Neuronal stem cell (in vitro differentiated cells): ENCODE results near the gene NGEF.

Source experiments
- DNase-seq: peaks from one replicate; pipeline ENCODE4 v3.0.0-alpha.2; 2013; ENCODE audit warnings: low spot score
- H2AFZ ChIP-seq: one replicate; pipeline ENCODE4 v1.6.1; 2013; ENCODE audit warnings: mild to moderate bottlenecking, low read length, inconsistent platforms
- H2AK5ac ChIP-seq: 2 replicates; pipeline ENCODE4 v1.6.1; 2013; ENCODE audit warnings: low read depth, mild to moderate bottlenecking, inconsistent platforms, low read length, moderate library complexity, mixed read lengths
- H2BK120ac ChIP-seq: 2 replicates; pipeline ENCODE4 v1.6.1; 2013; ENCODE audit warnings: low read depth, mild to moderate bottlenecking, inconsistent platforms, low read length, moderate library complexity, mixed read lengths
- H2BK12ac ChIP-seq: one replicate; pipeline ENCODE4 v1.6.1; 2013; ENCODE audit warnings: low read length, inconsistent platforms
- H2BK15ac ChIP-seq: 2 replicates; pipeline ENCODE4 v1.6.1; 2013; ENCODE audit warnings: mild to moderate bottlenecking, low read length, inconsistent platforms, mixed read lengths
- H2BK5ac ChIP-seq: one replicate; pipeline ENCODE4 v1.6.1; 2013; ENCODE audit warnings: inconsistent platforms, mild to moderate bottlenecking, low read length, moderate library complexity
- H3K14ac ChIP-seq: one replicate; pipeline ENCODE4 v1.6.1; 2013; ENCODE audit warnings: low read length, inconsistent platforms
- H3K18ac ChIP-seq: 2 replicates; pipeline ENCODE4 v1.6.1; 2013; ENCODE audit warnings: low read length, inconsistent platforms
- H3K23ac ChIP-seq: 2 replicates; pipeline ENCODE4 v1.6.1; 2013; ENCODE audit warnings: low read depth, mild to moderate bottlenecking, mixed read lengths, low read length, inconsistent platforms; ENCODE audit not compliant: poor library complexity
- H3K27ac ChIP-seq: replicated peaks from 3 replicates; pipeline ENCODE4 v1.5.1; 2013; ENCODE audit warnings: low read length, inconsistent platforms
- H3K27me3 ChIP-seq, 3 experiments: 2 replicates each; pipeline ENCODE4 v1.6.1; 2013; ENCODE audit warnings: low read length in 3 of 3, mild to moderate bottlenecking in 2 of 3, inconsistent platforms in 1 of 3, low read depth in 1 of 3, mixed read lengths in 1 of 3, moderate library complexity in 1 of 3; ENCODE audit not compliant: control insufficient read depth in 3 of 3, insufficient read depth in 3 of 3
- H3K36me3 ChIP-seq, 2 donors: replicated peaks in 1 of 2; 2 replicates each; pipeline ENCODE4 v1.6.1; 2013; ENCODE audit warnings: low read length in 2 of 2; ENCODE audit not compliant: control insufficient read depth in 2 of 2, insufficient read depth in 2 of 2
- H3K4ac ChIP-seq: 2 replicates; pipeline ENCODE4 v1.6.1; 2013; ENCODE audit warnings: inconsistent platforms, mild to moderate bottlenecking, low read length, moderate library complexity
- H3K4me1 ChIP-seq, 2 donors: 1 replicate in 1 of 2; 2 replicates in 1 of 2; pipeline ENCODE4 v1.6.1; 2013; ENCODE audit warnings: low read length in 2 of 2, low read depth in 1 of 2; ENCODE audit not compliant: control insufficient read depth in 2 of 2, insufficient read depth in 1 of 2
- H3K4me2 ChIP-seq: one replicate; pipeline ENCODE4 v1.6.1; 2013; ENCODE audit warnings: mild to moderate bottlenecking, low read length, inconsistent platforms; ENCODE audit not compliant: insufficient read depth, poor library complexity, severe bottlenecking
- H3K4me3 ChIP-seq, 2 donors: 2 replicates each; pipeline ENCODE4 v1.5.1; 2013; ENCODE audit warnings: low read length in 2 of 2, mild to moderate bottlenecking in 2 of 2, inconsistent platforms in 1 of 2, moderate library complexity in 1 of 2
- H3K79me1 ChIP-seq: one replicate; pipeline ENCODE4 v1.6.1; 2013; ENCODE audit warnings: low read depth, mild to moderate bottlenecking, inconsistent platforms, low read length, moderate library complexity
- H3K9ac ChIP-seq: one replicate; pipeline ENCODE4 v1.6.1; 2013; ENCODE audit warnings: mild to moderate bottlenecking, low read depth, low read length, inconsistent platforms; ENCODE audit not compliant: poor library complexity
- H3K9me3 ChIP-seq, 2 donors: replicated peaks in 1 of 2; 2 replicates each; pipeline versions ENCODE3 to v1.6.1; 2013; ENCODE audit warnings: low read length in 2 of 2, mild to moderate bottlenecking in 2 of 2, inconsistent platforms in 1 of 2, low read depth in 1 of 2, mixed read lengths in 1 of 2, moderate library complexity in 1 of 2; ENCODE audit not compliant: control insufficient read depth in 2 of 2, insufficient read depth in 1 of 2
- H4K8ac ChIP-seq: one replicate; pipeline ENCODE4 v1.6.1; 2013; ENCODE audit warnings: low read depth, mild to moderate bottlenecking, inconsistent platforms, low read length, moderate library complexity
- H4K91ac ChIP-seq: one replicate; pipeline ENCODE4 v1.6.1; 2013; ENCODE audit warnings: low read length, low read depth, mild to moderate bottlenecking, inconsistent platforms; ENCODE audit not compliant: poor library complexity
- WGBS, 2 donors: extraction: QIAGEN DNeasy Blood & Tissue Kit; methylation state at CpG; one replicate each; pipeline ENCODE4 v1.1.7; 2013; ENCODE audit warnings: missing lambda C conversion rate in 2 of 2, mixed read lengths in 1 of 2; ENCODE audit not compliant: insufficient read length in 2 of 2, insufficient replicate concordance in 1 of 2; ENCODE audit errors: extremely low coverage in 2 of 2; 5-methylcytosine and 5-hydroxymethylcytosine counted together

Gene NGEF

GRCh38 chr2:233003658-233004555 is 9.1 kb downstream of the NGEF start:
- Histone ChIP-seq H3K27me3 (peaks cover 0 to 18% (median 0%) of the 10 kb centered on the region in 3 experiments), H3K18ac (peak overlapping the region; percentile 74), H3K4me3 (no peak overlapping the region), H3K36me3 (no peaks in the 10 kb centered on the region), H4K8ac (no peak overlapping the region), H4K91ac (no peak overlapping the region), H3K9me3 (no peaks in the 10 kb centered on the region), H3K23ac (no peak overlapping the region), H2BK15ac (peak overlapping the region; percentile 24), H3K9ac (no peak overlapping the region), H3K4ac (no peak overlapping the region), H2BK120ac (no peak overlapping the region), H3K79me1 (no peaks in the 10 kb centered on the region), H2BK5ac (peak overlapping the region; percentile 54), H2AFZ (no peak overlapping the region), H3K4me1 (no peaks in the 10 kb centered on the region), H3K14ac (no peak overlapping the region), H2AK5ac (peak overlapping the region; percentile 46), H3K4me2 (no peak overlapping the region), H3K27ac (no peak overlapping the region), H2BK12ac (no peak overlapping the region)
- no CpG with 5 or more reads among the region's 9 CpGs for WGBS, 2 donors
- no peak for DNase-seq

DNA sequence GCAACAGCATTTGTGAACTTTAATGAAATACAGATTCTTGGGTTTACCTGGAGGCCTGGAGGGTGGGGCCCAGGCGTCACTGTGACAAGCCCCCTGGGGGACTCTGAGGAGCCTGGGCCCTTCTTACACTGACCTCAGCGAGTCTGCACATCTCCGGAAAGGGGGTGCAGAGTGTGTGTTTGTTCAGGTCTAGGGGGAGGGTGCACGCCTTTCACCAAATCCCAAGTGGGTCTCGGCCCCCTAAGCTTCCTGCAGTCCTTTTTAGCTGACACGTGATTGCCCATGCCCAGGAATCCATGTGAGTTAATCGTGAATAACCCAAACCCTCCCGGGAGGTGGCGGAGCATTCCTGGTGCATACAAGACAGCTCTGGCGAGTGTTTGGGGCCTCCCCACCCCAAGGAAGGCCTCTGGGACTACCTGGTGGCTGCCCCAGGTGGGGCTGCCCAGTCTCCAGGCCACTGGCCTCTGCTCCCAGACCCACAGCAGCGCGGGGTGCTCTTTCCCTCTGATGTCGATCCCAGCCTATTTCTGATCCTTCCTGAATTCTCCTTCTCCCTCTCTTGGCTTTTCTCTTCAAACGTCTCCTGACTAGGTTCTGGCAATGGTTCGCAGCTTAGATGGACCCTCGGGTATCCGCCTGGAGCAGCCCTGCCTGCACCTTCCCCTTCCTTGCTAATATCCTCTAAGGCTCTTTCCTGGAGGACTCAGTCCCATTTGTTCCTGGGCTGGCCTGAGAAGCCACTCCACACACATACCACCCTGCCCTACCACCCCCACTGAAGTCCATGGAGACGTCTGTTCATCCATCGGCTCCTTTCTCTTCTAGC is 10.0 kb downstream of the NGEF start:
- no peak overlapping the region for H2BK12ac ChIP-seq
- no CpG with 5 or more reads among the region's 19 CpGs for WGBS, 2 donors
- H2BK120ac ChIP-seq = no peak overlapping the region
- H2AK5ac ChIP-seq = peak overlapping the region; percentile 30
- peak overlapping the region; percentile 65 for H3K18ac ChIP-seq
- H3K9ac ChIP-seq = no peak overlapping the region
- no peaks in the 10 kb centered on the region for H3K4me1 ChIP-seq
- H3K4me3 ChIP-seq = no peak overlapping the region
- H2BK5ac ChIP-seq = peak overlapping the region; percentile 54
- H3K4ac ChIP-seq = no peak overlapping the region
- H4K91ac ChIP-seq = no peak overlapping the region
- H3K36me3 ChIP-seq = no peaks in the 10 kb centered on the region
- no peaks in the 10 kb centered on the region for H3K79me1 ChIP-seq
- H3K14ac ChIP-seq = no peak overlapping the region
- H3K9me3 ChIP-seq = no peaks in the 10 kb centered on the region
- H3K27ac ChIP-seq = no peak overlapping the region
- H3K23ac ChIP-seq = no peak overlapping the region
- H4K8ac ChIP-seq = no peak overlapping the region
- no peak overlapping the region for H2BK15ac ChIP-seq
- H2AFZ ChIP-seq = no peak overlapping the region
- H3K4me2 ChIP-seq = no peak overlapping the region
- no peak for DNase-seq
- H3K27me3 ChIP-seq = peaks cover 0 to 17% (median 0%) of the 10 kb centered on the region in 3 experiments

GRCh38 chr2:233000886-233001750 is 11.9 kb downstream of the NGEF start:
- Histone ChIP-seq H3K4me3 (no peak overlapping the region), H3K4ac (no peak overlapping the region), H3K27me3 (peaks cover 0 to 15% (median 0%) of the 10 kb centered on the region in 3 experiments), H3K79me1 (no peaks in the 10 kb centered on the region), H3K9me3 (no peaks in the 10 kb centered on the region), H3K4me2 (no peak overlapping the region), H3K23ac (no peak overlapping the region), H3K9ac (no peak overlapping the region), H2AK5ac (peak overlapping the region; percentile 68), H3K18ac (peak overlapping the region; percentile 32), H2BK15ac (peak overlapping the region; percentile 9), H4K8ac (peak overlapping the region; percentile 68), H2BK5ac (no peak overlapping the region), H3K4me1 (no peaks in the 10 kb centered on the region), H4K91ac (no peak overlapping the region), H2BK12ac (peak overlapping the region; percentile 58), H2AFZ (no peak overlapping the region), H3K27ac (no peak overlapping the region), H3K14ac (no peak overlapping the region), H2BK120ac (no peak overlapping the region), H3K36me3 (no peaks in the 10 kb centered on the region)
- no peak for DNase-seq
- WGBS, 2 donors = no CpG with 5 or more reads among the region's 20 CpGs
